ENCODE measurements around the gene SLC35F1.

DNA sequence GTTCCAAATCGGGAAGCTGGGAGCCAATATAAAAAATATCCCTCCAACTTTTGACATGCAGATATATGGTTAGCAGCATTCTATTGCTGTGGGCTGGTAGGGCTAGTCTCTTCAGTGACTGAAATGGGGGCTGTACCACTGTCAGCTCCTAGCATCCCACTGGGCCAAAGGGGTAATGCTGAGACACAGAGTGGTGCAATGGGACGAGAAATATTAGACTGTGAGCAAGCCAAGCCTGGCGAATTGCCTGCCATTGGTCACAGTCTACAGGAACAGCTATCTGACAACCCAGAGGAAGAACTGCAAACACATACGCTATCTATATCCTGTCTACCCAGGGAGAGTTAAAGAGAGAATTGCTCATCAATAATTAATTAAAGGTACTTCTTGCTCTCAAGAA lies 3.5 kb downstream of the SLC35F1 start:
- TF ChIP-seq, protein P1, sequence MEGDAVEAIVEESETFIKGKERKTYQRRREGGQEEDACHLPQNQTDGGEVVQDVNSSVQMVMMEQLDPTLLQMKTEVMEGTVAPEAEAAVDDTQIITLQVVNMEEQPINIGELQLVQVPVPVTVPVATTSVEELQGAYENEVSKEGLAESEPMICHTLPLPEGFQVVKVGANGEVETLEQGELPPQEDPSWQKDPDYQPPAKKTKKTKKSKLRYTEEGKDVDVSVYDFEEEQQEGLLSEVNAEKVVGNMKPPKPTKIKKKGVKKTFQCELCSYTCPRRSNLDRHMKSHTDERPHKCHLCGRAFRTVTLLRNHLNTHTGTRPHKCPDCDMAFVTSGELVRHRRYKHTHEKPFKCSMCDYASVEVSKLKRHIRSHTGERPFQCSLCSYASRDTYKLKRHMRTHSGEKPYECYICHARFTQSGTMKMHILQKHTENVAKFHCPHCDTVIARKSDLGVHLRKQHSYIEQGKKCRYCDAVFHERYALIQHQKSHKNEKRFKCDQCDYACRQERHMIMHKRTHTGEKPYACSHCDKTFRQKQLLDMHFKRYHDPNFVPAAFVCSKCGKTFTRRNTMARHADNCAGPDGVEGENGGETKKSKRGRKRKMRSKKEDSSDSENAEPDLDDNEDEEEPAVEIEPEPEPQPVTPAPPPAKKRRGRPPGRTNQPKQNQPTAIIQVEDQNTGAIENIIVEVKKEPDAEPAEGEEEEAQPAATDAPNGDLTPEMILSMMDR (IDR thresholded peaks at IDR 0.05; ENCODE audit: borderline replicate concordance, extremely low read depth, low read length, poor library complexity, severe bottlenecking) = no peak
- TF ChIP-seq EZH2 (IDR thresholded peaks at IDR 0.05; ENCODE audit: borderline replicate concordance, low read depth, low read length, severe bottlenecking) = no peak
